ENCODE measurements around the gene HK3. TPM values are rescaled to one million over a fixed set of nuclear protein-coding genes. Genes with fewer than 3 reads are reported as not detected.

The HK3 gene
- 0.29 TPM in 1 of 2 replicates, not detected in the other for polyA plus RNA-seq (2014; cell fraction: cytosol; rRNA removed)
- polyA plus RNA-seq (2014; cell fraction: nucleus; rRNA removed): 0.17 and 0.43 TPM in 2 replicates

- no peak for DNase-seq (ENCODE audit: low spot score)
Measured at GRCh38 chr5:176899296-176899891, at the start of gene HK3. HK3 (minus strand) TSS chr5:176899346; CDS start chr5:176896159, 3,187 bp downstream.

DNA sequence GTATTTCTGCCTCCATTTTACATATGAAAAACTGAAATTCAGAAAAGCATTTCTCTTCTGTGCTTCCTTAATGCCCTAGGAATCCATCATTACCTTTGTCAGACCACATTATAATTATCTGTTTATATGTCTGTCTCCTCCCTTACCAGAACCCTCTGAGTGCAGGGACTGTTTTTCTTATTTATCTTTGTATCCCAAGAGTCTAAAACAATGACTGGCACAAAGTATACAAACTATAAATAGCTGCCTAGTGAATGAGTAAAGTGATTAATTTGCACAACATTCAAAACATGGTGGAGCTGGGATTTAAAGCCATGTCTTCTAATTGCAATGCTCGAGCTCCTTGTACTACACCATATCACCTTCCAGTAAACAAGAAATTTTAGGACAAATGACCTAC, 49.3 kb upstream of the HK3 start:
- no peak for DNase-seq (ENCODE audit: low spot score)

DNA sequence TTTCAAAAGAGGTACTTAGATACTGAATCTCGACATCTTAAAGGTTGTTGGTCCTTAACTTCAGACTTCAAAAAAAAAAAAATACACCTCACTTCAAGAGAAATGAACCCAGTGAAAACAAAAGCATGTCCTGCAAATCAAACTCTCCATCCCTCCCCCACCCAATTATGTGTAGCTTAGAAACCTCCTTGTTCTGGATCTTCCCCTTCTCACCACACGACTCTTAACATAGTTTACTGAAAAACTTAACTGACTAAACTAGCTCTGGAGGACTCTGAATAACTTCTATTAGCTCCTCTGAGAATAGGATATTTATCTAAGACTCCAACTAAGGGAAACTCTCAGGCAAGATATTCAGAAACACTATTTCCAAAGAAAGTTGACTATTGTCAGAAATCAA, 48.7 kb upstream of the HK3 start:
- no peak for DNase-seq (ENCODE audit: low spot score)

DNA sequence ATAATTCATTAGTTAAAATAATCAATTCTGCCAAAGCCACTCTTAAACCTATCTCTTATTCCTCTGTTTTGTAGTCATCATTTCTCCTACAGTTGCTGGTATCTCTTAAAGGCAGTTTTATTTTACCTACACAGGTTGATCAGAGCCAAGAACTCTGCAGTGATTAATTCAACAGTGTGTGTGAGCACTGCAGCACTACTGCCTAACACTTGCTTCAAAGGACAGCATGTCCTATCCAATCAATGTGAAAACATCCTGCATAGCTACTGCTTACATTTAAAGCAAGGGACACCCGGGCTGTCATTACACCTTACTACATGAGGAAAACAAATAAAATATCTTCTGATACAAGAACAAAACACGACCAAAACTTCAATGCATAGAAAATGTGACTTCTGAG, 45.1 kb upstream of the HK3 start:
- DNase-seq (ENCODE audit: low spot score): no peak

- no peak for DNase-seq (ENCODE audit: low spot score)
Measured at GRCh38 chr5:176943816-176944215, 44.7 kb upstream of the HK3 start.

- no peak for DNase-seq (ENCODE audit: low spot score)
Measured at GRCh38 chr5:176941951-176942350, 42.8 kb upstream of the HK3 start.

- no peak for DNase-seq (ENCODE audit: low spot score)
Measured at GRCh38 chr5:176938472-176938871, 39.3 kb upstream of the HK3 start.

DNA sequence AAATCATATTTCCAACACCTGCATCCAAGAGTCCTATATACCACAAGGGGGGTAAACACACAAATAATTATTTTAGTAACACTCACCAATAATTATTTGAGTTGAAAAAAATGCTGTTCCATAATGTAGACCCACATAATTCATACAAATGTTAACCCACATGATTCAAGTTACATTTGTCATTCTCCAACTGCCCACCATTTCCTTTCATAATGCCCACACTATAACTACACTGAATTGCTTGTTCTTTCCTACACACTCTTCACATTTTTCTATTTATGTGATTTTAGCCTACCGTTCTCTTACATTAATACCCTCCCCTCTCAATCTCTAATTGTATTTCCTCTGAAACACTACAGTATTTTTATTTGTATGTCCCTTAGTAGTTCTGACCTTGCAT, 35.9 kb upstream of the HK3 start:
- DNase-seq (ENCODE audit: low spot score): no peak

GRCh38 chr5:176934309-176934930, 35.3 kb upstream of the HK3 start:
- no peak for DNase-seq (ENCODE audit: low spot score)

- DNase-seq (ENCODE audit: low spot score): no peak
Measured at GRCh38 chr5:176929654-176930053, 30.5 kb upstream of the HK3 start.

DNA sequence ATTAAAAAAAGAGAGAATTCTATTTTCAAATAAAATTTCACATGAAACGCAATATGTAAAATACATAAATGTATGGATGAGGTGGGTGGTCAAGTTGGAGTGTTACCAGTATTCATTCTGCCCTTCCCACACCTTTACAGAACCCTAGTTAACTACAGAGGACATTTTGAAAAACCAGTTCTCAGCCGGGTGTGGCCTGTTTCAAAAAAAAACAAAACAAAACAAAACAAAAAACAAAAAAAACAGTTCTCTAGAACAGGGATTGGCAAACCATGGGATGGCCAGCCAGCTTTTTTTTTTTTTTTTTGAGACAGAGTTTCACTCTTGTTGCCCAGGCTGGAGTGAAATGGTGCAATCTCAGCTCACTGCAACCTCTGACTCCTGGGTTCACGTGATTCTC, 28.4 kb upstream of the HK3 start:
- DNase-seq (ENCODE audit: low spot score): no peak

GRCh38 chr5:176922817-176923216, 23.7 kb upstream of the HK3 start:
- no peak for DNase-seq (ENCODE audit: low spot score)

DNA sequence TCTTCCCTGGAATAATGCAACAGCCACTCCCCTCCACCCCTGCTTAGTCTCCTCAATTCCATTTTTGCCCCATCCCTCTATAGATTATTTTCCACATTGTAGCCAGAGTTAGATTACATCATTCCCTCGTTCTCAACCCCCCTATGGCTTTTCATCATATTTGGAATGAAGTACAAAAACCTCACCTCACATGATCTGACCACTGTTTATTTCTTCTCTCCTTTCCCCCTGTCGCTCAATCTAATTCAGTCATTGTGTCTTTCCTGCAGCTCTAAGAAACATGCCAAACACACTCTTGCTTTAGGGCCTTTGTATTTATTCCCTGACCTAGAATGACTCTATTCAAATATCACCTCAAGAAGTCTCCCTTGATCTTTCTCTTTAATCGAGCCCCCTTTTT, 22.6 kb upstream of the HK3 start:
- no peak for DNase-seq (ENCODE audit: low spot score)

DNA sequence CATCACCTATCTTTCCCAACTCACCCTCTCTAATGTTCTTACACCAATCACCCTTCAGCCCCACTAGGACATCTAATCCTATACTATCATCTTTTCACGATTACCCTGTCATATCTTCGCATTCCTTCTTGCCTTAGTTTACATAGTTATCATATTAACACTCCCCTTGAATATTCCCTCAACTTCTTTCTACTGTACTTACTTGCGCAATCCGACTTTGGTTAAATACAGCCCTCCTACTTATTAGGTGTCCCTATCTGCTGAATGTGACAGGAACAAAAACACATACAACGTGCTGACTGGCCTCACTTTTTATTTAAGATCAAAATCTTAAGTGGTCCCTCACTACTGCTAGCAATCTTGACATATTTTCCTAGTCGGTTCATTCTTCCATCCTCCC, 19.5 kb upstream of the HK3 start:
- DNase-seq (ENCODE audit: low spot score): no peak

GRCh38 chr5:176916337-176916736, 17.2 kb upstream of the HK3 start:
- DNase-seq (ENCODE audit: low spot score): no peak

DNA sequence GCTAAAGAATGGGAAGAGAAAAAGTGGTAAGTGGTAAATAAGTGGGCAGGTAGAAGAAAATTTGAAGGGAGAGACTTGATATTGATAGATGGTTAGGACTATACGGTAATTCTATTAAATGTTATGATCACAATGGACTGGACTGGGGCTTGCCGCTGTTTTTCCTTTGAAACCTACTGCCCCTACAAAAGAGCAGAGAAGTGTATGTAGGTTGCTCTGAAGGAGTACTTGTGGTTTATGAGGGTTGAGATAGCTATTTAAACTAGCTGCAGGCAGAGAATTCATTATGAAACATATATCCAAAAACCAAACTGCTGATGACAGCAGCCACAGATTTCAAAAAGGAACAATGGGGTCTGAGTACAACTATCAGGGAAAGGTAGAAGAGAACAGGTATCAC, 16.8 kb upstream of the HK3 start:
- no peak for DNase-seq (ENCODE audit: low spot score)

GRCh38 chr5:176912115-176912514, 13.0 kb upstream of the HK3 start:
- no peak for DNase-seq (ENCODE audit: low spot score)

GRCh38 chr5:176908675-176909368, 9.7 kb upstream of the HK3 start:
- no peak for DNase-seq (ENCODE audit: low spot score)

- DNase-seq (ENCODE audit: low spot score): no peak
Measured at GRCh38 chr5:176906796-176907195, 7.7 kb upstream of the HK3 start.

GRCh38 chr5:176906126-176906525, 7.0 kb upstream of the HK3 start:
- DNase-seq (ENCODE audit: low spot score): no peak

GRCh38 chr5:176904276-176904675, 5.1 kb upstream of the HK3 start:
- DNase-seq (ENCODE audit: low spot score): no peak

DNA sequence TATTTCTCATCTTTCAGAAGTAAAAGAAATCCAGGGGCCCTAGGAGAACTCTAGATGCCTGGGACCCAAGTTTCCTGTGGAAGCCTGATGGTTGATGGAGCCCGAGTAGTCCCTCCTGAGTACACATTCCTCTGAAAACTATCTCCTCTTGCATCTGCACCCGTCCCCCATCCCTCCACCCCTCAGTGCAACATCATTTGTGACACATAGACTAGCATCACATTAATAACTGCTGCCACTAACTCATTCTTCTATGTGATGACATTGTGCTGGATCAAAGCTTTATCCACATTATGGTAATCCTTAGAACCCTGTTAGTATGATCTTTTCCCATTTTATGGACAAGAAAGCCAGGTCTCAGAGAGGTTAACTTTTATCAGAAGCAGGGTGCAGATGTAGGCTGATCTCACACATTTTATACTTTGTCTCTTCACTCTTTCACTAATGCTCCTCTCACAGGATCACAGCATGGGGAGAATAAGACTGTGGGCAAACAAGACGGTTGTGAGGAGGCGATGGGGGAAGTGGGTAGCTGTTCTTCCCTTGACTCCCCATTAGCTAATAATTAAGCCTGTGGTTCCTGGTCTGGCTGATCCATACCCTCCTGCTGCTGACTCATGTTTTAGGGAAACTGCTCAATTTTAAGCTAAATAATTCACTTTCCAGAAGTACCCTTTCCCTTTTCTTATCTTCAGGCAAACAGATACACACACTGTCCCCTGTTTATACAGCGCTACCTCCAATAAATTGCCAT, 3.9 kb upstream of the HK3 start:
- no peak for DNase-seq (ENCODE audit: low spot score)

Data from SK-N-DZ (cell line).